ENCODE measurements around the gene OR10J4. TPM values are rescaled to one million over a fixed set of nuclear protein-coding genes. Genes with fewer than 3 reads are reported as not detected.

The OR10J4 gene
- total RNA-seq (2022; extraction: Qiagen RNA extraction; ENCODE audit: low read depth), result not detected in 5 replicates

DNA sequence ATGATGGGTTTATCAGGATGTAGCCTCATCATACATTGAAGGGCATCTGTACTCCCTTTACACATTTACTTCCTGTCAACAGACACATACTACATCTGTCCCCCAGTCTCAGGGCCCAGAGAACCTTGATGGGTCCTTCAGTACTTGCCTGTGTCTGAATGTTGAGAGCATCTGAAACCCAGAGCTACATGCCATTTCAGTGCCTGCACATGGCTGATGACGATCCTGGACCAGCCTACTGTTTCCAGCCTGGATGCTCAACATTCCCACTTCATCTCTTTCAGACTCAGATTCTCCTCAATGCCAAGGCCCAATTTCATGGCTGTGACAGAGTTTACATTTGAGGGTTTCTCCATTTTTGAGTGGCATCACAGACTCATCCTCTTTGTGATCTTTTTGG is at the start of gene OR10J4:
TSS of gene OR10J4 (plus strand) at position 301 of the 400 bp plus-strand sequence.

DNA sequence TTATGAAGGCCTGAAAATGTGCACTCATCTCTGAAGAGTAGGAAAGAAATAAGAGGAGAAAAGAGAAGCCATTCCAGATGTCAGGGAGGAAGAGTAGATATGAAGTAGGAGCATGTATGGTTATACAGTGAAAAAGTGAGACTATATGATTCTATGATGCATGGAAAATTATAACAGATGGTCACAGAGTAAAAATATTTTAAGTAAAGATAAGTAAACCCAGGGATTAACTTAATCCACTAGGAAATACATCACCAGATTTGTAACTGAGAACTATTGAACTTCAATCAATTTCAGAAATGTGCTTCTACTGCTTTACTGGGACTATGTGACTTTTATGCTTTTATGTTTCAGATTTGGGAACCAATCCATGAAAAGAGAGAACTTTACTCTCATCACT is 7.4 kb downstream of the OR10J4 start, which contains the start of gene OR10J1:
TSS of gene OR10J1 (plus strand) at position 301 of the 400 bp plus-strand sequence. CDS start at position 371, 70 bp downstream.

Other genes starting within 250 kb of the OR10J4 start
- not detected in 5 replicates for gene ACKR1, start 227.3 kb upstream of the OR10J4 start, total RNA-seq (2022; extraction: Qiagen RNA extraction; ENCODE audit: low read depth)
- not detected in 5 replicates for gene FCER1A, start 129.9 kb upstream of the OR10J4 start, total RNA-seq (2022; extraction: Qiagen RNA extraction; ENCODE audit: low read depth)
- not detected in 5 replicates for gene OR10J1, start 7.5 kb downstream of the OR10J4 start, total RNA-seq (2022; extraction: Qiagen RNA extraction; ENCODE audit: low read depth)
- gene OR10J5, start 103.8 kb downstream of the OR10J4 start, total RNA-seq (2022; extraction: Qiagen RNA extraction; ENCODE audit: low read depth), result not detected in 5 replicates
- not detected in 5 replicates for gene APCS, start 155.6 kb downstream of the OR10J4 start, total RNA-seq (2022; extraction: Qiagen RNA extraction; ENCODE audit: low read depth)

Measured in A549 treated with GW870086 at 1 μM for 4 hours (cell line).